WTC11 (cell line): ENCODE results near the gene PTPRN. TPM values are rescaled to one million over a fixed set of nuclear protein-coding genes. Genes with fewer than 3 reads are reported as not detected.

Experiments used
- ARID4B ChIP-seq: sonication (generic); formaldehyde crosslinking; IDR thresholded peaks from 2 replicates; pipeline ENCODE4 v1.8.0; 2023; ENCODE audit warnings: missing genetic modification reagents, mild to moderate bottlenecking, borderline replicate concordance
- ATF3 ChIP-seq: sonication (generic); formaldehyde crosslinking; conservative IDR thresholded peaks from 2 replicates; pipeline ENCODE4 v1.8.1; 2022; ENCODE audit warnings: mild to moderate bottlenecking, missing genetic modification reagents
- CDX4 ChIP-seq: fragments of 250-450 bp; sonication (Bioruptor Pico); IDR thresholded peaks from 2 replicates; pipeline ENCODE4 v1.9.0; 2021; ENCODE audit warnings: moderate library complexity, mild to moderate bottlenecking, inconsistent platforms, borderline replicate concordance
- EMX1 ChIP-seq: fragments of 250-450 bp; sonication (Bioruptor Pico); IDR thresholded peaks from 2 replicates; pipeline ENCODE4 v1.8.0; 2021; ENCODE audit warnings: mild to moderate bottlenecking
- NFYB ChIP-seq: sonication (generic); formaldehyde crosslinking; conservative IDR thresholded peaks from 2 replicates; pipeline ENCODE4 v1.8.0; 2022; ENCODE audit warnings: low read depth, missing genetic modification reagents
- PRDM15 ChIP-seq: sonication (generic); formaldehyde crosslinking; IDR thresholded peaks from 2 replicates; pipeline ENCODE4 v1.8.0; 2022; ENCODE audit warnings: missing genetic modification reagents
- RORB ChIP-seq: fragments of 250-450 bp; sonication (Bioruptor Pico); IDR thresholded peaks from 2 replicates; pipeline ENCODE4 v1.9.0; 2021; ENCODE audit warnings: mild to moderate bottlenecking
- ZNF281 ChIP-seq: sonication (generic); formaldehyde crosslinking; IDR thresholded peaks from 2 replicates; pipeline ENCODE4 v1.8.0; 2023; ENCODE audit warnings: mild to moderate bottlenecking, missing genetic modification reagents
- ZNF396 ChIP-seq: fragments of 250-450 bp; sonication (Bioruptor Pico); IDR thresholded peaks from 2 replicates; pipeline ENCODE4 v1.8.0; 2021; ENCODE audit warnings: mild to moderate bottlenecking, moderate library complexity, borderline replicate concordance
- ZNF416 ChIP-seq: fragments of 250-450 bp; sonication (Bioruptor Pico); IDR thresholded peaks from 2 replicates; pipeline ENCODE4 v1.9.0; 2021; ENCODE audit warnings: mild to moderate bottlenecking, inconsistent platforms
- ZNF423 ChIP-seq: fragments of 250-450 bp; sonication (Bioruptor Pico); IDR thresholded peaks from 2 replicates; pipeline ENCODE4 v2.1.2; 2022; ENCODE audit warnings: mild to moderate bottlenecking, moderate library complexity
- total RNA-seq: library from RNA; stranded (reverse); gene quantifications from 3 replicates; pipeline ENCODE4 v1.2.3, GENCODE V29; 2021
- TF ChIP-seq, protein P1 (sequence below): sonication (generic); formaldehyde crosslinking; IDR thresholded peaks from 2 replicates; pipeline ENCODE4 v1.8.1; 2023; ENCODE audit warnings: mild to moderate bottlenecking, missing genetic modification reagents, moderate library complexity
- TF ChIP-seq, protein P2 (sequence below): sonication (generic); formaldehyde crosslinking; IDR thresholded peaks from 2 replicates; pipeline ENCODE4 v1.8.1; 2022; ENCODE audit warnings: low read depth, missing genetic modification reagents, borderline replicate concordance
- TF ChIP-seq, protein P3 (sequence below): sonication (generic); formaldehyde crosslinking; IDR thresholded peaks from 2 replicates; pipeline ENCODE4 v1.8.1; 2023; ENCODE audit warnings: mild to moderate bottlenecking, missing genetic modification reagents
- TF ChIP-seq, protein P4 (sequence below): sonication (generic); formaldehyde crosslinking; IDR thresholded peaks from 2 replicates; pipeline ENCODE4 v1.8.1; 2023; ENCODE audit warnings: mild to moderate bottlenecking, missing genetic modification reagents, borderline replicate concordance

The PTPRN gene
- total RNA-seq, 1 experiment from 2014 or later, result 3.8 TPM

DNA sequence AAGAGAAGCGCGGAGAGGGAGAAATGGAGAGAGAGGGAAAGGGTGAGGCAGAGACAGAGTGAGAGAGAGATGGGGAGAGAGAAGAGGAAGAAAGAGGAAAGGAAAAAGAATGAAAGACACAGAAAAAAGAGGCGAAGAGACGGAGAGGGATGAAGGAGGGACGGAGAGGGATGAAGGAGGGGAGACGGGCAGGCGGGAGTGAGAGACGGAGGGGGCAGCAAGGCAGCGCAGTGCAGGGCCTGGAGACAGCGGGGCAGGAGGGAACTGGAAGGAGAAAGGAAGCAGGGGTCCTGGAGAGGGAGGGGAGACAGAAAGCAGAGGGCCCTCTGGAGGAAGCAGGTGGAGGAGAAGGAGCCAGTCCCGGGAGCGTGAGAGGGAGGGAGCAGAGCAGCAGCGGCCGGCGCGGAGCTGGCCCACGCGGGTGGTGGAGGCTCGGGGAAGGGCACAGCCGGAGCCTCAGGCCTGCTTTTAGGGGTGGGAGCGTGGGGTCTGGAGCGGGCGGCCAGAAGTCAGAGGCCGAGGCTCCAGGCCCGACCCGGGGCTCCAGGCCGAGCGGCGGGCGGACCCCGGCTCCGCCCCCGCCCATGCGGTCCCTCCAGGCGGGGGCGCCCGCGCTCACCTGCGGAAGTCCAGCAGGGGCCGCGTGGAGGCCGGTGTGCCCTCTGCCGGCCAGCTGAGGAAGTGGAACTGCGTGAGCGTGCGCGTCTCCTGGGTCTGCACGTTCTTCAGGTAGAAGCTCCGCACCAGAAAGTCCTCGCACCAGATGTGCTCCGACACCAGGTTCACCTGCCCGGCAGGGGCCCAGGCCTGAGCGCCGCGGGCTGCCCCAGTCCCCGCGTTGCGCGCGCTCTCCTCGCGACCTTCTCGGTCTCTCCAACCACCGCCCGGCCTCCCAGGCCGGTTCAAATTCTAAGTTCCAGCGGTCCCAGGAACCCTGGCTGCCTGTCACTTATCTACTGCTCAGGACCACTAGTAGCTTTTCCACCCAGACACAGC is 14.5 kb downstream of the PTPRN start (continued):
- no peak for TF ChIP-seq ZNF281 (CRISPR knock-in tag)
- TF ChIP-seq ATF3 (CRISPR knock-in tag), result no peak
- TF ChIP-seq ZNF416 (CRISPR knock-in tag), result no peak
- TF ChIP-seq, protein P1, sequence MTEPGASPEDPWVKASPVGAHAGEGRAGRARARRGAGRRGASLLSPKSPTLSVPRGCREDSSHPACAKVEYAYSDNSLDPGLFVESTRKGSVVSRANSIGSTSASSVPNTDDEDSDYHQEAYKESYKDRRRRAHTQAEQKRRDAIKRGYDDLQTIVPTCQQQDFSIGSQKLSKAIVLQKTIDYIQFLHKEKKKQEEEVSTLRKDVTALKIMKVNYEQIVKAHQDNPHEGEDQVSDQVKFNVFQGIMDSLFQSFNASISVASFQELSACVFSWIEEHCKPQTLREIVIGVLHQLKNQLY (CRISPR knock-in tag), result no peak
- TF ChIP-seq, protein P2, sequence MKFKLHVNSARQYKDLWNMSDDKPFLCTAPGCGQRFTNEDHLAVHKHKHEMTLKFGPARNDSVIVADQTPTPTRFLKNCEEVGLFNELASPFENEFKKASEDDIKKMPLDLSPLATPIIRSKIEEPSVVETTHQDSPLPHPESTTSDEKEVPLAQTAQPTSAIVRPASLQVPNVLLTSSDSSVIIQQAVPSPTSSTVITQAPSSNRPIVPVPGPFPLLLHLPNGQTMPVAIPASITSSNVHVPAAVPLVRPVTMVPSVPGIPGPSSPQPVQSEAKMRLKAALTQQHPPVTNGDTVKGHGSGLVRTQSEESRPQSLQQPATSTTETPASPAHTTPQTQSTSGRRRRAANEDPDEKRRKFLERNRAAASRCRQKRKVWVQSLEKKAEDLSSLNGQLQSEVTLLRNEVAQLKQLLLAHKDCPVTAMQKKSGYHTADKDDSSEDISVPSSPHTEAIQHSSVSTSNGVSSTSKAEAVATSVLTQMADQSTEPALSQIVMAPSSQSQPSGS (CRISPR knock-in tag), result no peak
- no peak for TF ChIP-seq ZNF396 (CRISPR knock-in tag)
- no peak for TF ChIP-seq NFYB (CRISPR knock-in tag)
- TF ChIP-seq, protein P3, sequence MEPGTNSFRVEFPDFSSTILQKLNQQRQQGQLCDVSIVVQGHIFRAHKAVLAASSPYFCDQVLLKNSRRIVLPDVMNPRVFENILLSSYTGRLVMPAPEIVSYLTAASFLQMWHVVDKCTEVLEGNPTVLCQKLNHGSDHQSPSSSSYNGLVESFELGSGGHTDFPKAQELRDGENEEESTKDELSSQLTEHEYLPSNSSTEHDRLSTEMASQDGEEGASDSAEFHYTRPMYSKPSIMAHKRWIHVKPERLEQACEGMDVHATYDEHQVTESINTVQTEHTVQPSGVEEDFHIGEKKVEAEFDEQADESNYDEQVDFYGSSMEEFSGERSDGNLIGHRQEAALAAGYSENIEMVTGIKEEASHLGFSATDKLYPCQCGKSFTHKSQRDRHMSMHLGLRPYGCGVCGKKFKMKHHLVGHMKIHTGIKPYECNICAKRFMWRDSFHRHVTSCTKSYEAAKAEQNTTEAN, result no peak
- TF ChIP-seq ZNF423, result no peak
- TF ChIP-seq RORB (CRISPR knock-in tag), result no peak
- peak; percentile 61; the same call in 1 of the 2 replicates for TF ChIP-seq ARID4B (CRISPR knock-in tag)
- TF ChIP-seq EMX1 (CRISPR knock-in tag), result peak; percentile 52; the same call in 1 of the 2 replicates
- no peak for TF ChIP-seq CDX4 (CRISPR knock-in tag)
- peak; percentile 64 for TF ChIP-seq PRDM15 (CRISPR knock-in tag)
- TF ChIP-seq, protein P4, sequence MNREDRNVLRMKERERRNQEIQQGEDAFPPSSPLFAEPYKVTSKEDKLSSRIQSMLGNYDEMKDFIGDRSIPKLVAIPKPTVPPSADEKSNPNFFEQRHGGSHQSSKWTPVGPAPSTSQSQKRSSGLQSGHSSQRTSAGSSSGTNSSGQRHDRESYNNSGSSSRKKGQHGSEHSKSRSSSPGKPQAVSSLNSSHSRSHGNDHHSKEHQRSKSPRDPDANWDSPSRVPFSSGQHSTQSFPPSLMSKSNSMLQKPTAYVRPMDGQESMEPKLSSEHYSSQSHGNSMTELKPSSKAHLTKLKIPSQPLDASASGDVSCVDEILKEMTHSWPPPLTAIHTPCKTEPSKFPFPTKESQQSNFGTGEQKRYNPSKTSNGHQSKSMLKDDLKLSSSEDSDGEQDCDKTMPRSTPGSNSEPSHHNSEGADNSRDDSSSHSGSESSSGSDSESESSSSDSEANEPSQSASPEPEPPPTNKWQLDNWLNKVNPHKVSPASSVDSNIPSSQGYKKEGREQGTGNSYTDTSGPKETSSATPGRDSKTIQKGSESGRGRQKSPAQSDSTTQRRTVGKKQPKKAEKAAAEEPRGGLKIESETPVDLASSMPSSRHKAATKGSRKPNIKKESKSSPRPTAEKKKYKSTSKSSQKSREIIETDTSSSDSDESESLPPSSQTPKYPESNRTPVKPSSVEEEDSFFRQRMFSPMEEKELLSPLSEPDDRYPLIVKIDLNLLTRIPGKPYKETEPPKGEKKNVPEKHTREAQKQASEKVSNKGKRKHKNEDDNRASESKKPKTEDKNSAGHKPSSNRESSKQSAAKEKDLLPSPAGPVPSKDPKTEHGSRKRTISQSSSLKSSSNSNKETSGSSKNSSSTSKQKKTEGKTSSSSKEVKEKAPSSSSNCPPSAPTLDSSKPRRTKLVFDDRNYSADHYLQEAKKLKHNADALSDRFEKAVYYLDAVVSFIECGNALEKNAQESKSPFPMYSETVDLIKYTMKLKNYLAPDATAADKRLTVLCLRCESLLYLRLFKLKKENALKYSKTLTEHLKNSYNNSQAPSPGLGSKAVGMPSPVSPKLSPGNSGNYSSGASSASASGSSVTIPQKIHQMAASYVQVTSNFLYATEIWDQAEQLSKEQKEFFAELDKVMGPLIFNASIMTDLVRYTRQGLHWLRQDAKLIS (CRISPR knock-in tag), result no peak; the same call in 1 of the 2 replicates
